HG03378 (cell line): ENCODE measurements around the gene GUCD1.
A peak's percentile ranks its signal among the peaks of the same experiment; 100 is the strongest.
"Not testable (repeated sequence)": the region's sequence is repeated elsewhere in the genome, so short reads cannot be mapped to it uniquely, and the experiment has no call there.

Experiments used
- ATAC-seq: cut with Tn5 transposase; IDR thresholded peaks from one replicate; pipeline ENCODE4 v1.9.1; 2021; ENCODE audit warnings: mild to moderate bottlenecking, moderate library complexity; ENCODE audit not compliant: unreplicated experiment

GUCD1 gene

DNA sequence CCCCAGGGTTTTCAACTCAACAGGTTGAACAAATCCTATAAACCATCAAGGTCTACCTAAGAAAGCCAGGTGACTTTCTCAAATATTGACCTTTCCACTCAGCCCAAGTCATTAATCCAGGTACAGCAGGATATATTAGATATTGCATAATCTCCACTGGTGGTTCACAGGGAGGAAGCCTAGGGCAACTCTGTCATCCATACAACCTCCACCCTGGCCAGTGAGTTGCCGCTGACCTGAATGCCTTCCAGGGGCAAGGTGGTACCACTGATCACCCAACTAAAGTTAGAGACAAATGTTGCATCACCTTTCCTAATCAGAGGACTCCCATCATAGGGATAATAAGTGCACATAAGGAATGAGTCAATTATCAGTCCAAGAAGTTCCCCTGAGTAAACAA lies 22.9 kb downstream of the GUCD1 start:
- ATAC-seq = no peak

GRCh38 chr22:24530968-24531367 lies 24.0 kb downstream of the GUCD1 start:
- not testable (repeated sequence) for ATAC-seq

DNA sequence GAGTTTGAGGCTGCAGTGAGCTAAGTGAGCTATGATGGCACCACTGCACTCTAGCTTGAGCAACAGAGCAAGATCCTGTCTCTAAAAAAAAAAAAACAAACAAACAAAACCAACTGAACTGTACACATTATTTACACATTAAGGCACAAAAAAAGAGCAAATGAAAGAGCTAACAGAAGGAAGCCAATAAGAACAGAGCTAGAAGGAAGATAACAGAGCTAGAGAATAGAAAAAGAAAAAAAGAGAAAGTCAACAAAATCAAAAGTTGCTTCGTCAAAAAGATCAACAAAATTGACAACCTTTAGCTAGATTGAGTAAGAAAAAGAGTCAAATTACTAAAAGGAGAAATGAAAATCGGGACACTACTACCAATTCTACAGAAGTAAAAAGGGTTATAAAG lies 25.0 kb downstream of the GUCD1 start:
- no peak for ATAC-seq

- no peak for ATAC-seq
These were observed 28.7 kb downstream of the GUCD1 start for GRCh38 chr22:24526191-24526590.

DNA sequence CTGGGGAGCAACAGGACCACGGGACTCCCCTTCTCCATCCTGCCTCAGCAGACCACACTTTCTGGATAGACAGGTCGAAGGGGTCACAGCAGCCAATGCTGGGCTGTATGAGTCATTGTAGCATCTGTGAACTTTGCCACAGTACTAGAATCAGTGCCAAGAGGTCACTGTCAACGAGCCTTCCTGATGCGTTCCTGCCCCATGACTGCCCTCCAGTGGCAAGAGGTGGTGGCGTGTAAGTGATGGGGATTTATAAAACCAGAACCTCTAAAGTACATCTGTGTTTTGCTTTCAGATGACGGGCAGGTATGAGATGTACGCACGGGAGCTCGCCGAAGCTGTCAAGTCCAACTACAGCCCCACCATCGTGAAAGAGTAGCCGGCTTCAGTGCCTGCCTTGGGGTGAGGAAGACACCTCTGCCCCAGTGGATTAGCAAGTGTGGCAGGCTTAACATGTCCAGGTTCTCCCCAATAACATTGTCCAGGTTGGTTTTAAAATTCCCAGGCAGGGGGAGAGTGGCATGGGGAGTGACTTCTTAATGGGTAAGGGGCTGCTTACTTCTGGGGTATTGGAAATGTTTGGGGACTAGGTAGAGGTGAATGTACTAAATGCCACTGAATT lies 29.4 kb downstream of the GUCD1 start:
- peak; percentile 64 for ATAC-seq

DNA sequence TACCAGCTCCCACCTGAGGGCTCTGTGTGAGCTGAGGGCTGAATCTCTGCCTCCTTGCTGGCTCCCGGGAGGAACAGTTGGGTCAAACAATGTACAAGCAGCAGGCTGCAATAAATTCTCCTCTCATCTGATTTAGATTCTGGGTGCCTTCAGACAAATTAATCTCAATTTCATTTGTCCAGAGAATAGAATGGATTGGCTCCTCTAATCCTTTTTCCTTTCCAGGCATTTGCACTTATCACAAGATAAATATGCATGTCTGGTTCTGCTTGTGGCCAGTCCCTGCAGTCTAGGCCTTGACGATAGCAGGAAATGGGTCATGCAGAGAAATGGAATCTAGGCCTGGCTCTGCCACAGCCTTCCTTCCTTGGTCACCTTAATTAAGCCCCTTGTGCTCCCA lies 31.1 kb downstream of the GUCD1 start:
- no peak for ATAC-seq

DNA sequence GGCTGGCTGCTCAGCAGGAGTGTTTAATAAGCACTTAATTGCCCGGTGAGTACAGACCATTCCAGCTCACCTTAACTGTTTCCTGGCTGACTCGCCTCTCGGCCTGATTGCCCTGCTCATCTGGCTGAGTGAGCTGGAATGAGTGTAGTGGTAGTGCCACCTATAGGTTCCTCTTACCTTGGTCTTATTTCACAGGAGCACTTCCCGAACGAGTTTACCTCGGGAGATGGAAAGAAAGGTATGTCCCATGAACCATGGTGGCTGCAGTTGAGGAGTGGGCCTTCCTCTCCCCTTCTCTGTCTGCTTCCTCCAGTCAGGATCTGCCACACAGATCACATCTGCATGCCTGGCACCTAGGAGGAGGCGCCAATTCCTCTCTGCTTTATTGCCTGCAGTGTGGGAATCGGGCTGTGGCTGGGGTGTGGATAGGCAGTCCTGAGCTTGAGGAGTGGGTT lies 33.1 kb downstream of the GUCD1 start:
- ATAC-seq = no peak

- ATAC-seq = no peak
These were observed 35.4 kb downstream of the GUCD1 start for GRCh38 chr22:24519496-24519895.

GRCh38 chr22:24518771-24519485 lies 36.0 kb downstream of the GUCD1 start:
- no peak for ATAC-seq

GRCh38 chr22:24518228-24518627 lies 36.7 kb downstream of the GUCD1 start:
- no peak for ATAC-seq

DNA sequence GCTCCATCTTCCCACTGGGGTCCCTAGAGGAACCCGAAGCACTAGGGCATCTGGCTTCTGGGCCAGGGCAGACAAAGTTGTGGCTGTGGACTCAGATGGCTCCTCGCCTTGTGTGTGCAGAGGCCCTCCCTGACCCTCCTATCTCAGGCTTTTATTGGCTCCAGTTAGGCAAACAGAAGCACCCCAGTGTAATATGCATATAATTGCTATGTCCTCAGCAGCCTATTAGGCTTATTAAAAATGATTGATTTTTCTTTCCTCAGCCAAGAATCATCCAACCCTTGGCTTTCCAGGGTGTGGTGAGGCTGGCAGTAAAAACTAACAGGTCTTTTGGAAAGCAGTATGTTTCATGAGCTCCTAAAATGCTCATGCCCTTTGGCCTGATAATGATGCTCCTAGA lies 37.5 kb downstream of the GUCD1 start:
- no peak for ATAC-seq

GRCh38 chr22:24516301-24516737 lies 38.6 kb downstream of the GUCD1 start:
- ATAC-seq = no peak

- ATAC-seq = no peak
These were observed 40.0 kb downstream of the GUCD1 start for GRCh38 chr22:24515027-24515338.

- no peak for ATAC-seq
These were observed 40.5 kb downstream of the GUCD1 start for GRCh38 chr22:24514241-24515026.

DNA sequence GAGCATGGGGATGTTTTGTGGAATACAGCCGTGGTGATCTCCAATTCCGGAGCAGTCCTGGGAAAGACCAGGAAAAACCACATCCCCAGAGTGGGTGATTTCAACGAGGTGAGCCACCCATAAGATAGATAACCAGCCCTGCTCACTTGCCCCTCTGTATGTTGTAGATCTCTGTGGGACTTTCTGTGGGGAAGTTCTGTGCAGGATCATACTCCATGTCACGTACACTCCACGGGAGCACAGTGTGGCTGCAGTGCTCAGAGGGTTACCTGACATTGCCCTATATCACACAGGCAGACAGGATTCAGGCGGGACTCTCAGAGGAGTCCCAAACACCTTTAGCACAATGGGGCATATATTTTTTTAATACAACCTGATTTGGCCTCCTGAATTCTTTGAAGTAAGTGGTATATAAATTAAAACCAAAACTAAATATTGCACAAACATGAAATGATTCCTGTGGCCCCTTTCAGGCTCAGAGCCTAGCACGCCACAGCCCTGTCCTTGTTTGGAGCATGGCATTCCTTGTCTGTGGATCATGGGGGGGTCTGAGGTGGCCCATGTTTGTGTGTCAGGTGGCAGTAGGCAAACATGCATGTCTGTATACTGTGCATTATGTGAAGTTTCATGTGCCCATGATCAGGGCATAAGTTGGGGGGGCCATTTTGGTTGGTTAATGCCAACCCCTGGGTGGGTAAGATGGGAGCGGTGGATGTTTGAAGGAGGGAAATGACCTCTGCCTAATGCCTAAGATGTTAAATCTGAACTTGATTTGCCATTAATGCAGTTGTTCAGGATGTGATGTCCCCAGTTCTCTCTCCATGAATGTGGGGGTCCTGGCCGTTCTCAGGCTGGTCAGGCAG lies 41.3 kb downstream of the GUCD1 start:
- no peak for ATAC-seq

GRCh38 chr22:24512043-24512442 lies 42.9 kb downstream of the GUCD1 start:
- ATAC-seq = no peak

GRCh38 chr22:24510637-24511625 lies 44.0 kb downstream of the GUCD1 start:
- ATAC-seq = no peak

- no peak for ATAC-seq
These were observed 47.2 kb downstream of the GUCD1 start for GRCh38 chr22:24507716-24508115.

GRCh38 chr22:24506802-24507438 lies 48.0 kb downstream of the GUCD1 start:
- no peak for ATAC-seq
